OCI-LY1 (cell line): ENCODE measurements around the gene ADAMTS4.

Source experiments
- H2AFZ ChIP-seq: fragments of 200-600 bp; sonication (generic), shearing (Covaris generic); 2 replicates; pipeline ENCODE4 v1.6.0; 2014; ENCODE audit warnings: antibody characterized with exemption, mild to moderate bottlenecking, low read length
- H3F3A ChIP-seq: fragments of 200-600 bp; sonication (generic), shearing (Covaris generic); 2 replicates; pipeline ENCODE4 v1.6.0; 2014; ENCODE audit warnings: mild to moderate bottlenecking, antibody characterized with exemption, low read length, moderate library complexity; ENCODE audit not compliant: insufficient read depth
- H3K27ac ChIP-seq: fragments of 200-600 bp; sonication (generic); 2 replicates; pipeline ENCODE4 v1.5.1; 2014; ENCODE audit warnings: low read length, mixed run types, mild to moderate bottlenecking, low read depth; ENCODE audit not compliant: poor library complexity, severe bottlenecking
- H3K27me3 ChIP-seq: fragments of 200-600 bp; sonication (generic); 2 replicates; pipeline ENCODE4 v1.6.0; 2014; ENCODE audit warnings: antibody characterized with exemption, mild to moderate bottlenecking, low read length, moderate library complexity; ENCODE audit not compliant: insufficient read depth
- H3K36me3 ChIP-seq: fragments of 200-600 bp; sonication (generic); 2 replicates; pipeline ENCODE4 v1.6.1; 2014; ENCODE audit warnings: mild to moderate bottlenecking, antibody characterized with exemption, low read length, moderate library complexity, mixed read lengths; ENCODE audit not compliant: insufficient read depth
- H3K4me1 ChIP-seq: fragments of 200-600 bp; sonication (generic); 2 replicates; pipeline ENCODE4 v1.5.1; 2014; ENCODE audit warnings: mild to moderate bottlenecking, low read length, moderate library complexity; ENCODE audit not compliant: insufficient read depth, severe bottlenecking
- H3K4me2 ChIP-seq: fragments of 200-600 bp; sonication (generic), shearing (Covaris generic); 2 replicates; pipeline ENCODE4 v1.6.1; 2014; ENCODE audit warnings: low read length
- H3K4me3 ChIP-seq: fragments of 200-600 bp; sonication (generic); 2 replicates; pipeline ENCODE4 v1.5.1; 2014; ENCODE audit warnings: low read length, low read depth, mild to moderate bottlenecking, mixed read lengths; ENCODE audit not compliant: poor library complexity, severe bottlenecking
- H3K79me2 ChIP-seq: fragments of 200-600 bp; shearing (Covaris generic); 2 replicates; pipeline ENCODE4 v1.6.1; 2016; ENCODE audit warnings: mixed run types, low read length, mixed read lengths; ENCODE audit not compliant: insufficient read depth
- H3K9ac ChIP-seq: fragments of 200-600 bp; sonication (generic), shearing (Covaris generic); 2 replicates; pipeline ENCODE4 v1.6.1; 2014; ENCODE audit warnings: mild to moderate bottlenecking, low read length, mixed read lengths
- H3K9me2 ChIP-seq: fragments of 200-600 bp; sonication (generic), shearing (Covaris generic); 2 replicates; pipeline ENCODE4 v1.6.1; 2014; ENCODE audit warnings: low read depth, mild to moderate bottlenecking, low read length, mixed read lengths
- H3K9me3 ChIP-seq: fragments of 200-600 bp; shearing (Covaris generic); 2 replicates; pipeline ENCODE4 v1.6.1; 2014; ENCODE audit warnings: low read length, mixed read lengths
- H4K20me1 ChIP-seq: fragments of 200-600 bp; sonication (generic), shearing (Covaris generic); 2 replicates; pipeline ENCODE4 v1.6.0; 2016; ENCODE audit warnings: mild to moderate bottlenecking, low read length; ENCODE audit not compliant: insufficient read depth
- CTCF ChIP-seq: fragments of 200-600 bp; sonication (generic), shearing (Covaris generic); IDR thresholded peaks from 2 replicates; pipeline ENCODE4 v1.5.1; 2017; ENCODE audit warnings: mild to moderate bottlenecking, antibody characterized with exemption, low read length, moderate library complexity, mixed read lengths
- EZH2 ChIP-seq: fragments of 200-600 bp; sonication (generic), shearing (Covaris generic); IDR thresholded peaks from 2 replicates; pipeline ENCODE4 v1.8.0; 2017; ENCODE audit warnings: borderline replicate concordance, mixed run types, mild to moderate bottlenecking, antibody characterized with exemption, low read length, moderate library complexity, mixed read lengths

The ADAMTS4 gene

GRCh38 chr1:161138431-161138830, 60.4 kb downstream of the ADAMTS4 start:
- Histone ChIP-seq H3K27ac (no peak overlapping the region), H2AFZ (no peak overlapping the region), H3K36me3 (no peaks in the 10 kb centered on the region; the same call in 1 of the 2 replicates), H3K4me3 (no peak overlapping the region), H3K9ac (no peak overlapping the region), H3K9me3 (no peaks in the 10 kb centered on the region), H3F3A (no peaks in the 10 kb centered on the region), H3K79me2 (peaks cover 4% of the 10 kb centered on the region; the same call in 1 of the 2 replicates), H4K20me1 (no peaks in the 10 kb centered on the region), H3K4me1 (peaks cover 7% of the 10 kb centered on the region), H3K4me2 (no peak overlapping the region), H3K9me2 (no peaks in the 10 kb centered on the region), H3K27me3 (no peaks in the 10 kb centered on the region)
- TF ChIP-seq CTCF, result no peak
- no peak for TF ChIP-seq EZH2

- H3K4me3 ChIP-seq, result no peak overlapping the region
- no peaks in the 10 kb centered on the region for H3K27me3 ChIP-seq
- H3K9ac ChIP-seq, result no peak overlapping the region
- no peaks in the 10 kb centered on the region for H3K9me3 ChIP-seq
- no peaks in the 10 kb centered on the region for H4K20me1 ChIP-seq
- TF ChIP-seq CTCF (no peak), EZH2 (no peak)
- H3K4me2 ChIP-seq, result no peak overlapping the region
- no peak overlapping the region for H3K27ac ChIP-seq
- no peaks in the 10 kb centered on the region for H3F3A ChIP-seq
- peaks cover 10% of the 10 kb centered on the region; the same call in 1 of the 2 replicates for H3K79me2 ChIP-seq
- H2AFZ ChIP-seq, result no peak overlapping the region
- H3K9me2 ChIP-seq, result no peaks in the 10 kb centered on the region
- peaks cover 9% of the 10 kb centered on the region for H3K4me1 ChIP-seq
- H3K36me3 ChIP-seq, result no peaks in the 10 kb centered on the region; the same call in 1 of the 2 replicates
Measured at GRCh38 chr1:161137881-161138280, 61.0 kb downstream of the ADAMTS4 start.
